GM12801 (cell line): ENCODE data around the gene OR5K2.

Source experiments
- TF ChIP-seq, protein P1 (sequence below): IDR thresholded peaks from one replicate; pipeline ENCODE4 v1.5.1; 2011; ENCODE audit warnings: control low read depth; ENCODE audit not compliant: insufficient read length; ENCODE audit errors: extremely low read depth

The OR5K2 gene

DNA sequence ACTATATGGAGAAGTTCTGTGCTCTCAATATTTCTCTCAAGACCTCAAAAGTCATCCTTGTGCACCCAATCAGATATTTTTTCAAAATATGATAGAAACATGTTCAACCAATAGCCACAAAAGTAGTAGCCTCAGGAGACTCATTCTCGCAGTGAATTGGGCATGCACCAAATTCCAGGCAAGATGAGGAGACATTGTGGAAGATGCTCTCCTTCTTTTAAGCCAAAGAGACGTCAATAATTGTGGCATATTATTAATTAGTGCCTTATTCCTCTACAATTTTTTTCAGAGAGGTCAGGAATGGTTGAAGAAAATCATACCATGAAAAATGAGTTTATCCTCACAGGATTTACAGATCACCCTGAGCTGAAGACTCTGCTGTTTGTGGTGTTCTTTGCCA, at the start of gene OR5K2:
Gene OR5K2 (plus strand): TSS at position 301 of the 400 bp plus-strand sequence. CDS start 0 bp downstream, at position 301.
- TF ChIP-seq, protein P1, sequence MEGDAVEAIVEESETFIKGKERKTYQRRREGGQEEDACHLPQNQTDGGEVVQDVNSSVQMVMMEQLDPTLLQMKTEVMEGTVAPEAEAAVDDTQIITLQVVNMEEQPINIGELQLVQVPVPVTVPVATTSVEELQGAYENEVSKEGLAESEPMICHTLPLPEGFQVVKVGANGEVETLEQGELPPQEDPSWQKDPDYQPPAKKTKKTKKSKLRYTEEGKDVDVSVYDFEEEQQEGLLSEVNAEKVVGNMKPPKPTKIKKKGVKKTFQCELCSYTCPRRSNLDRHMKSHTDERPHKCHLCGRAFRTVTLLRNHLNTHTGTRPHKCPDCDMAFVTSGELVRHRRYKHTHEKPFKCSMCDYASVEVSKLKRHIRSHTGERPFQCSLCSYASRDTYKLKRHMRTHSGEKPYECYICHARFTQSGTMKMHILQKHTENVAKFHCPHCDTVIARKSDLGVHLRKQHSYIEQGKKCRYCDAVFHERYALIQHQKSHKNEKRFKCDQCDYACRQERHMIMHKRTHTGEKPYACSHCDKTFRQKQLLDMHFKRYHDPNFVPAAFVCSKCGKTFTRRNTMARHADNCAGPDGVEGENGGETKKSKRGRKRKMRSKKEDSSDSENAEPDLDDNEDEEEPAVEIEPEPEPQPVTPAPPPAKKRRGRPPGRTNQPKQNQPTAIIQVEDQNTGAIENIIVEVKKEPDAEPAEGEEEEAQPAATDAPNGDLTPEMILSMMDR = no peak

DNA sequence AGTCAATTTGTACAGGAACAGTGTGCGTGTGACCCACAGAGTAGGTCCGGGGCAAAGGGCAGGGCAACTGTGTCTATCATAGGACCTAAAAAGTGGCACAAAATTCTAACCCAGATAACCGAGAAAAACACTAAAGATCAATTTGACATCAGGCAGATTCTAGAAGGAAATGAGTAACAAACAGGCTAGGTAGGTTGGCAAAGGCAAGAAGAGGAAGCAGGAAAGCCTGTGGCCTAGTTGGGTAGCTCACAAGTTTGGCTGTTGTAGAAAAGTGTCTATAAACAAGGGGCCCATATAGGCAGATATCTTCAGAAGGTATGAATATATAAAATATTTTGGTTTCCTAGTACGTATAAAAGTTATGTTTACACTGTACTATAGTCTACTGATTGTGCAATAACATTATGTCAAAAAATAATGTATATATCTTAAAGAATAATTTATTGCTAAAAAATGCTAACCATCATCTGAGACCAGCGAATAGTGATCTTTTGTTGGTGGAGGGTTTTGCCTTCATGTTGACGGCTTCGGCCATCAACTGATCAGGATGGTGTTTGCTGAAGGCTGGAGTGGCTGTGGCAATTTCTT, 47.8 kb upstream of the OR5K2 start:
- TF ChIP-seq, protein P1 = no peak

- TF ChIP-seq, protein P1 = no peak
Measured at GRCh38 chr3:98450372-98450771, 47.1 kb upstream of the OR5K2 start.

- TF ChIP-seq, protein P1 = no peak
Measured at GRCh38 chr3:98453827-98454226, 43.7 kb upstream of the OR5K2 start.

DNA sequence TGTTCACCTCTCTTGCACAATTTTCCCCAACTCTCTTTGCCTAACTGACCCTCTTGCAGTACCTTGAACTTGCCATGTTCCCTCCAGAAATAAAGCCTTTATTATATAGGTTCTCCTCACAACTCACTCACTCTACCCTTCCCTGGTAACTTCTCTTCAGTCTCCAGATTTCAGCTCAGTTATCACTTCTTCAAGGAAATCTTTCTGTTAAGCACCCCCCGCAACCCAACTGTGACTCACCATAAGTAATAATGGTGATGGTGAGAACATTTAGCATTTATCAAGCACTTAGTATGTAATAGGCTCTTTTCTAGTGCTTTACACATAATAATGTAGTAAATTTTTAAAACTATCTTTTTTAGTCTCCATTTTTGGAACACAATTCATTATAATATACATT, 42.6 kb upstream of the OR5K2 start:
- TF ChIP-seq, protein P1 = no peak

DNA sequence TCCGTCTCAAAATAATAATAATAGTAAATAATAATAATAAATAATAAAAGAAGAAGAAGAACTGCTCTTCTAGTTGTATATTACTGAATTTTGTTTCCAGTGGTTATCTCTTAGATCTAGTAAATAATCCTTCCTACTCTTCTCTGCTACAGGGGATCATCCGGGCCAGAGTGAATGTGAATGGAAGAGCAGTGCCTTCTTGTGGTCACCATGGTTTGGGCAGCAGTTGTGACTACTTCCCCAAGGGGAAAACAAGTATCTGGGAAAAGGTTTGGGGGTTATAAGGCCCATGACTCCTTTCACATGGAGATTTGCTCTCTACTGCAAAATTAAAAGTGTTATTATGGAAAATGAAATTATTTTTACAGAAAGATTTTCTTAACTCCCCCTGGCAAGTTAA, 39.9 kb upstream of the OR5K2 start:
- TF ChIP-seq, protein P1 = no peak

DNA sequence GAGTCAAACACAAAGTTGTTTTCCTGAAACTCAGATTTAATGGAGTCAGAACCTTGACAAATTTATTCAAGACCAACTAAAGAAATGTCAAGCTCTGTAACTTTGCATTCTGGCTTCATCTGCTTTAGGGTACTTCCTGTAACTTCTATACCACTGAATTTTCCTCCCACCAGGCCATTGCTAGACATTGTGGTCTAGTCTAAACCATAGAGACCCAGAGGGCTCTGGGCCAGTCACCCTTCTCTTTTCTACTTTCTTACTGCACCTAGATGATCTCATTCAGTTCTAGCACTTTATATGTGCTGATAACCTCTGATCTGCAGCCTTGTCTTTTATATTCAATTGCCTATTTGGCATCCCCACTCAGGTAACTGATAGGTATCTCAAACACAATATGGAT, 37.3 kb upstream of the OR5K2 start:
- TF ChIP-seq, protein P1 = no peak
